SK-N-DZ (cell line): Measurements from ENCODE around the gene PAK1.
A peak's percentile ranks its signal among the peaks of the same experiment; 100 is the strongest.

ENCODE experiments used
- DNase-seq: peaks from one replicate; pipeline ENCODE4 v3.0.0-alpha.2; 2015; ENCODE audit warnings: low spot score

PAK1 gene

GRCh38 chr11:77474684-77475060 is 778 bp upstream of the PAK1 start:
- no peak for DNase-seq

DNA sequence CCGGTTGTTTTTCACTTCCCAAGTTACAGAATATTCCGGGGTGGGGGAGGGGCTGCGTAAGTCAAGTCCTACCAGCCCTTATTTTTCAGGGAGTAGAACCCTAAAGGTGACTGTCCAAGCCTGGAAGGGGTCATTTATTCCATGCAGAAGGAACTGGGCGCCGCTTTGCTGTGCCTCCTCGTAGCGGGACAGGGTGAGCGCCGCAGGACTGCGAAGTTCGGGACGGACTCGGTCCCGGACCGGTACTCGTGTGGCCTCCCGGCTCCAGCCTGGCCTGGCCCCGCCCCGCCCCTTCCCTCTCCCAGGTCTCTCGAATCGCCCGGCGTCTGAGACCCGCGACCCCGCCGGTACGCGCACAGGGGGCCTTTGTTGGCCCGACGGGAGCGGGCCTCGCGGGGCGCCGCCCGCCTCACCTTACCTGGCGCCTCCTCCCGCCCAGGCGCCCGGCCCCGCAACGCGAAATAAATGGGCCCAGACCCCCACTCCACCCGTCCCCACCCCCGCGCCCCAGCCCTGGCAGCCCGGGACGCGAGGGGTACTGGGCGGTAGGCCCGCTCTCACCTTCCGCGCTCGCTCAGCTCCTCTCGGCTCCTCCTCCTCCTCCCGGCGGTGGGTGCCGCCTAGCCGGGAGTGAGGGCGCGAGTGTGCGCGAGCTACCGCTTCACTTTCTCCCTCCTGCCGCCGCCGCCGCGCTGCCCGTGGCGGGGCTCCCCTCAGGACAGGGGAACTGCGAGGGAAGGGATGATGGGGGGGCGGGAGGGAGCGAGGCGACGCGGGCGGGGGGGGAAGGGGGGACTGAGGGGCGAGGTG is 698 bp downstream of the PAK1 start:
- peak; percentile 60 for DNase-seq

DNA sequence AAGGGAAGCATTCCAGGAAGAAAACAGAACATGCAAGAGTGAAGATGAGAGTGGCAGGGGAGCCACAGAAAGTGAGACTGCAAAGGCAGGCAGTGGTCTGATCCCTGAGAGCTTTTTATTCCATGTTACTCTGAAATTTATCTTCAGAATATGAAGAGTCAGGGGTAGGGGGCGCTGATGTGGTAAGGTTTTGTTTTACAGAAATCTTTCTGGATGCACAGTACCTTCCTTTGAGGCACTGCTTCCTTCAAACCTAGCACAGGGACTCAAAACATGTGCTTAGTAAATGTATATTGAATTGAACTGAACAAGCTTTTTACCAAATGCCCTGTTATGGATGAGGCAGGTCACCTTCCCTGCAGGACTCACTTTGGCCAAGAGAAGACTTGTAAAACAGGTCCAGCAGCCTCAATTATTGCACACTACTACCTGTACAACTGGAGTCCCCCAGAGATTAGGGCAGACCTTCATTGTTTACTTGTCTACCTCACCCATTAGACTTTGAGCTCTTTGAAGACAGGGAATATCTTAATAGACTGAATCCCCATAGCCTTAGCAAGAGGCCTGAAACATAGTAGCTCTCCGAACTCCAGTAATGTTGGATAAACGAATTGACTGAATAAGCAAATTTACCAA is 2.2 kb downstream of the PAK1 start:
- DNase-seq: peak; percentile 37

GRCh38 chr11:77470971-77471370 is 2.9 kb downstream of the PAK1 start:
- DNase-seq: no peak

GRCh38 chr11:77470504-77470903 is 3.4 kb downstream of the PAK1 start:
- no peak for DNase-seq

GRCh38 chr11:77468527-77468926 is 5.4 kb downstream of the PAK1 start:
- no peak for DNase-seq

- DNase-seq: no peak
Measured at GRCh38 chr11:77467993-77468392, 5.9 kb downstream of the PAK1 start.

DNA sequence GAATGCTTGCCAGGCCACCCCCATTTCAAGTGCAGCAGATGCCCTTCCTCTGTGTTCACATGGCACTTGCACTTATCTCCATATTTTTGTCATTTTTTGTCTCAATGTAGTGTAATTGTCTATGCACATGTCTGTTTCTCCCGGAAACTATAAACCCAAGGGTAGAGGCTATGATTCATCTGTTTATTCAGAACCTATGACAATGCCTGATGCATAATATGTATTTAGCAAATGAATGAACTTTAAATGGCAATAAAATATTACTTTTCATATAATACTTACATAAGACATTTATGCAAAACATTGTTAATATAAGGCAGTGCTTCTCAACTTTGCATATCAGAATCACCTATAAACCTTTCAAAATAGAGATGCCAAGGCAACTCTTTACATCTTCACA is 6.7 kb downstream of the PAK1 start:
- no peak for DNase-seq

- no peak for DNase-seq
Measured at GRCh38 chr11:77457340-77457739, 16.6 kb downstream of the PAK1 start.

DNA sequence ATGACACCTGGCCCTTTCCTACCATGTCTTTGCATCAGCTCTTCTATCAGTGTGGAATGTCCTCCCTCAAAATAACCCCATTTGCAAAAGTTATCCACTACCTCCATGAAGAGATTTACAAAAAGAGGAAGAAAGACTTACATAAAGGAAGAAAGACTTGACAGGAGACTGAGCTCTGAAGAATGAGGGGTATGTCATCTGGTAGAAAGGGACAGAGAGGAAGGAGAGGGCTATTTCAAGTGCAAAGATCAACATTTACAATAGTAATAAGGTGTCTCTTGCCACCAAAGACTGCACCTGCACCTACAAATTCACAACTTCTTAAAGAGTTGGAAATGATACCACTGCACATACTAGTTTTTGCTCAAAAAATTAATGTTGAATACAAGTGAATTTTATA is 18.2 kb downstream of the PAK1 start:
- DNase-seq: no peak

DNA sequence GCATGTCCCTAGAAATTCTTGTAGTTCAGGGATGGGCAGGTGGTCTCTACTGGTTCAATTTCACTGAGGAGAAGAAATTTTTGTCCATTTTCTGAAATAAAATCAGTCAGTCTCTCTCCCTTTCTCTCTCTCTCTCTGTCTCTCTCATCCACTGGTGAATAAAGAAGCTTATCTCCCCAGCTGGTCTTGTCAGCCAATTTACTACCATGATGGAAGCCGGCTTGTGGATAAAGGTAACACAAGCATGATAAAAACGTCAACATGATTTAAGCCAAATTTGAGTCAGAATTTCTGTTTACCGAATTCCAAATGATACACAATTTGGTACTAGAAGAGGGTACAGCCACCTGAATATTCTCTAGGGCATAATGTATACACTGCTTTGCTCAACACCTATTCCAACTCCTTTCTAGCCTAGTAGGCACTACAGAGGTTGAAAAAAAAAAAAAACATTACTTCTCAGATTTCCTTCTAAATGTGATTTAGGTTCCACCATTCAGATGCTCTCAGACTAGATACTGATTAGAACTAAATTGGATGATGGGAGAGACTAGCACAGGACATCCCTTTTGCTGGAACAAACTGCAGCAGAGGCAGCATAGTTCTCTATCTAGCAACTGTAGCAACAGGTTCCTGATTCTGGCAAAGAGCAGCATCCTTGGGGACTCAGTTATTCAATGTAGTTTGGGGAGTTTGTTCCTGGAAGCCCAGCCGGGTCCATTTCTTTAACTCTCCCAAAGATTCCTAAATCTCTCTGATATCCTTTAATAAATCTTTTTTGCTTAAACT is 18.8 kb downstream of the PAK1 start:
- DNase-seq: peak; percentile 73

GRCh38 chr11:77450227-77450626 is 23.7 kb downstream of the PAK1 start:
- DNase-seq: no peak

GRCh38 chr11:77449784-77450183 is 24.1 kb downstream of the PAK1 start:
- no peak for DNase-seq

DNA sequence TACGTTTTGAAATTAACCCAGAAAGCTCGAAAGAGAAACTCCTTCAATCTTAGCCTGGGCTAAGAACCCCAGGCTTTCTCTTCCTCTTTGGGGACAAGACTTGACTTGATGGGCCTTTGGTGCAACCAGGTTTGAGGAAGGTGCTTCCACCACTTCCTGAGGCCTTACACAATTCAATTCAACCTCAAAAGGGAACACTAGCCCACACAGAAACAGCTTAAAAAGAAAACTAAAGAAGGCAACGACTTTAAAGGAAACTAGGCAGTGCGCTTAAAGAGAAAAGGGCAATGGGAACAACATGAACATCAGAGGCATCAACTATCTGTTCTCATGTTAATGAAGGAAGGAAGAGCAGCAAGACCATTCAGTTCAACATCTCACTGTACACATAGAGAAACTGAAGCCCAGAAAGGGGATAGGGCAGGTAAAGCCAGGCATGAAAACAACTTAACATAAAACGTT is 24.8 kb downstream of the PAK1 start:
- no peak for DNase-seq

DNA sequence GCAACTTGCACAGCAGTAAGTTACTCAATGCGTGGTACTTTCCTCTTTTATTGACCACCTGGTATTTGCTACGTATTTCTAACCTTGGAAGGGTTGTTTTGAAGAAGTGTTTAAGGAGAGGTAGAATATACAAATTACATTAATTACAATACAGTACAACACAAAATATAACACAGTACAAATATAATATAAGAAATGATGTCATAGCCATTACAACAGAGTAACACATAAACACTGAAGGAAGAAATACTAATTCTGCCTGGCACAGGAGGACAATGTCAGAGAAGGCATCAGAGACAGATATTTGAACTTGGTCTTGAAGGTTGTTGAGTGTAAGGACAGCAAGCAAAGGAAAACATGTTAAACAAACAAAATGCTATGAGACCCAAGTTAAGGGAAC is 25.6 kb downstream of the PAK1 start:
- DNase-seq: no peak

GRCh38 chr11:77446911-77447629 is 26.8 kb downstream of the PAK1 start:
- DNase-seq: no peak

GRCh38 chr11:77444261-77444660 is 29.6 kb downstream of the PAK1 start:
- DNase-seq: no peak

DNA sequence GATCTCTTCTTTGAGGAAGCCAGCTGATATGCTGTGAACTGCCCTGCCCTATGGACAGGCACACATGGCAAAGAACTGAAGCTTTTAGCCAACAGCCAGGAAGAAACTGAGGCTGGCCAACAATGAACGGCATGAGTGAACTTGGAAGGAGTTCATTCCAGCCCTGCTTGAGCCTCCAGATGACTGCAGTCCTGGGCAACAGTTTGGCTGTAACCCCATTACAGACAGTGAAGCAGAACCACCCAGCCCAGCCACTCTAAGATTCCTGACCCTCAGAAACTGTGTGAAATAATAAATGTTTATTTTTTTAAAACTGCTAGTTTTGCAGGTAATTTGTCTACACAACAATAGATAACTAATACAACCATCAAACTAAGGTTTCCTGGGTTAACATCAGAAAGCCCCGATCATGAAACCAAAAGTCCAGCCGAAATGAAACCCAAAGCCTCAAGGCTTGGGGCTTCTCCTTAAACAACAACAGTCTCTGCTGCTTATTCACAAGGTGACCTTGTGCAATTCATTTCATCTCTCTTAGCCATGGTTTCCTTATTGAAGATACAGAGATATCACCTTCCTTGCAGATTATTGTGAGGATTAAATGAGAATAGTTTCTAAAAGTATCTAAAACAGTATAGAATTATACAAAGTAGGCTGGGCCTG is 31.4 kb downstream of the PAK1 start:
- DNase-seq: no peak

- no peak for DNase-seq
Measured at GRCh38 chr11:77441426-77441825, 32.5 kb downstream of the PAK1 start.

DNA sequence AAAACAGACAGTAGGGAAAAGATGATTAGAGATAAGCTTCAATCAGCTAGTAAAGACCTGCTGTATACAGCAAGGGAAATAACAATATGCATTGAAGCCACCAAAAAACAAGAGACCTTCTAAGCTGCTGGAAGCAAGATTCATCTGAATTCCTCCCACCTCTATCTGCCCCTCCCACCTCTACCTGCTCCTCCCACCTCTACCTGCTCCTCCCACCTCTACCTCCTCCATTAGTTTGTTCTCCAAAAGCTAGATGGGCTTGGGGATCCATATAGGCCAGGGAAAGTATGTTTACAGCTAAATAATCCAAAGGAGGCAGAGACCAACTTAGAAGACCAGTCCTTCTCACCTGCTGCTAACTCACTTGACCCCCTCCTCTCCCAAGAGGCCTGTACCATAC is 33.2 kb downstream of the PAK1 start:
- no peak for DNase-seq

GRCh38 chr11:77438487-77438886 is 35.4 kb downstream of the PAK1 start:
- DNase-seq: no peak
